Ramos (cell line): ENCODE measurements around the gene LRRC75A.

Experiments used
- in situ Hi-C: fragments of 300-500 bp; cut with MboI; formaldehyde crosslinking; loops from one replicate; pipeline ENCODE4 v1.14.3; 2022; ENCODE audit warnings: low sequenced_read_pairs; ENCODE audit not compliant: unreplicated experiment

The LRRC75A gene

DNA sequence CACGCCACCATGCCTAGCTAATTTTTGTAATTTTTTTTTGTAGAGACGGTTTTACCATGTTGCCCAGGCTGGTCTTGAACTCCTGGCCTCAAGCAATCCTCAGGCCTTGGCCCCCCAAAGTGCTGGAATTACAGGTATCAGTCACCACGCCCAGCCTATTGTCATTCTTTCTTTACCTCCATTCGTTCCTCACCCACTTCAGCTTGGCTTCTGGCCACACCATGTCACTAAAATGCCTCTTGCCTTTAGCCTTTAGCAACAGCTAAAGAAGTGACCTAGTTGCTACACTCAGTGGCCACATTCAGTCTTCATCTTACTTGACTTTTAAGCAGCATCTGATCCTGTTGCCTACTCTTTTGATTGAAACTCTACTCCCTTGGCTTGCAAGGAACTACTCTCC is 3.6 kb upstream of the LRRC75A start:
- in situ Hi-C loops: no loop called here

DNA sequence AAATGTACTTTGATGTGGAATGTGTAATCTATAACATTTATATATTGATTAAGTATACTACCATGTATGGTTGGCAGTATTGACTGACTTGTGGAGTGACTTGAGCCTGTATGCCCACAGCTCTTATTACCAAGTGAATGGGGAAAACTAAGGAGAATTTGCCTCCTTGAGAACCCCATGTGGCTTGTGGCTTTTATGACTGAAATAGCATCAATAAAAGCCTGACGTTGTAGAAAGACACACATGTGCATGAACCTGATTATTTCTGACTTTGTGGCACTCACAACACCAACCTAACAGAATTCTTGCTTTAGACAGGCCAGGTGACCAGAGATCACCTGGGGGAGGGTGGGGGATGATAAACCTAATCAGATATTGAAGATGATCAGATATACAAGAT is 2.1 kb upstream of the LRRC75A start:
- in situ Hi-C loops: no loop called here

DNA sequence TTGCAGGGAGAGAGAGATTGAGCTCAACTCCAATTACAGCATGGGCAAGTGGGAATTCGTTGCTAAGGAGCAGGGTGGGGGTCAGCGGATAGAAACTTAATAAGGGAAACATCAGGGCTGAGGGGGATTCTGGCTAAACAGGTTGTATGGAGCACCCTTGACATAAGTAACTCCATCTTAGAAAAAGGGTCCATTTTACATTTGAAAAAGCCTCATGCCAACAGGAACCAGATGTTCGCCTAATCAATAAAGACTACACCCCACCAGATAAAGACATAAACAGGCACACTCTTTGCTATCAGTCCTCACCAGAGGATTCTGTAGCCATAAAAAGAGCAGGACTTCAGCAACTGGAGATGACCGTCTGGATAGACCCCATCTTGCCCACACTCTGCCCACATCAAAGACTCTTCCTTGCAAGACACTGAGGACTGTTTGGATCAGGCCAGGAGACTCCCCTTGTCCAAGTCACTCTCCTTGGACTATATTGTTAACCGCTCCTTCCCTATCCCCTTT is 1.6 kb upstream of the LRRC75A start:
- in situ Hi-C loops: no loop called here

DNA sequence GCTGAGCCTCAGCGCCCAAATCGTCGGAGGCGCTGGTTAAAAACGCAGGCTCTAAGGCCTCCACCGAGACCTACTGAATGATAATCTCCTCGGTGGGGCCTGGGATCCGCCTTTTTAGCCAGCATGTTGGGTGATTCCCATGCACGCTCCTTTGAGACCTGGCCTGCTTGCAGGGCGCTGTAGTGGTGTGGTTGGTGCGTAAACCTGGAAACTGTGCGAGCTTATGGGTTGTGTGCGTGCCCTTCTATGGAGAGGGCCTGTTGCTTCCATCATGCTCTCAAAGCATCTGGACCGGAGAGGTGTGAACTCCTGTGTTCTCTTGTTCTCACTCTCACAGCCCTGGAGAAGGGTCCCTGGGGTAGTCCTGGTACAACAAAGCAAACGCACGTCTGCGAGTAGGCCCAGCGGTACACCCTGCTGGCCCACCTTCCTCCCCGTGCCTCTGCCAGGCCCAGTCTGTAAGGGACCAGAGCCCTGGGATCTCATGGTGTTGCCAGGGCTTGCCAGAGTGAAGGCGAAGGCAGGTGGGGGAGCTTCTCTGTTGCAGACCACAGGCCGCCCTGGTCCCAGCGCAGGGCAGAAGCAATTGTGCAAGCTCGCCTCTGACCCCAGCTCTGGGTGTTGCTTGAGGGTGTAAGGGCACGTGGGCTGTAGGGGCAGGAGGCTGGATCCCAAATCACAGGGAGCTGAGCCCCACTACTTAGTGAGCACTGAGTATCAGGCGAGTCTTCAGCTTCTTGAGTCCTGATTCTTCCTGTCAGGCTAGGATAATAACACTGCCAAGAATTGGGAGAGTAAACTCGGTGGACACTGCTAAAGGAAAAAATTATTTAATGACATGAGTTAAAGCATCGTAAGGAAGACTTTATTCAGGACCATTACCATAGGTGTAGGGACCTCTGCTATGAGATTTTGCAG is 879 bp upstream of the LRRC75A start:
- in situ Hi-C loops: no loop called here

DNA sequence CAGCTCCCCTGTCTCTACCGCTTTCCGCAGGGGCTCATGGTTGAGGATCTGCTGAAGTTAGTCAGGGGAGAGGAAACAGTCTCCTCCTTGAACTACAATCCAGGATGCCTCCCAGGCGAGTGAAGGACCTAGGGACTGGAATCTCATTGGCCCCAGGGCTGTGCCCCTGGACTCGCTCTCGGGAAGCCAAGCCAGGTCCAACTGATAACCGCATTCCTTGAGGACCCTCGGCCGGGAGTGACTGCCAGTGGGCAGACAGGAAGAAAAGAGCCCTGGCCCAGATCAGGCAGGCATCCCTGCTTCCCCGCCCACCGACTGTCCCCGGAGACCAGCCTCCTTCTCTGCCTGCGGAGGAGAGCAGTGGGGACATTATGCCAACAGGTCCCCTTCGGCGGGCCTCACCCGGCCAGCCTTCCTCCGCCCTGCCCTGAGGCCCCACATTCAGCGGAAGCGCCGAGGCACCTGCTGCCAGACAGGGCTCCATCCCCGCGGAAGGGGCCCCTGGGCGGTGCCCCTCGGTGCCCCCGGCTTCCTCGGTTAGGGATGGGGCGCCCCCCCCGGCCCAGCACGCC is 776 bp downstream of the LRRC75A start:
- in situ Hi-C loops: no loop called here

DNA sequence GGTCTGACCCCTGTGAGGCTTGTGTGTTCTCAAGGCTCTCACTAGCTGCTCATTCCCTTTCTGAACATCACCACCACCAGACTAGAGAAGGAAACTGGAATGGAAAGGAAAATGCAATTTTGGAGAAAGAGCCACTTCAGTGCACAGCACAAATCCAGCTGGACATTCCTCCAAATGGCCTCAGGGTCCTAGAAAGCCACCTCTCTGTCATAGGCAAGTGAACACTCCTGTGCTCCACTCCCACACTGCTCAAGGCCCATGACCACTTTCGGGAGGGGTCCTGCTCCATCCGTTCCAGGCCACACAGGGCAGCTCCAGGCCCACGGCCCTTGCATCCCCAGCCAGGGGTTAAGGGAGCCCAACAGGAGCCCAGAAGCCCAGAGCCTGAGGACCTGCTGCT is 2.6 kb downstream of the LRRC75A start:
- in situ Hi-C loops: no loop called here

DNA sequence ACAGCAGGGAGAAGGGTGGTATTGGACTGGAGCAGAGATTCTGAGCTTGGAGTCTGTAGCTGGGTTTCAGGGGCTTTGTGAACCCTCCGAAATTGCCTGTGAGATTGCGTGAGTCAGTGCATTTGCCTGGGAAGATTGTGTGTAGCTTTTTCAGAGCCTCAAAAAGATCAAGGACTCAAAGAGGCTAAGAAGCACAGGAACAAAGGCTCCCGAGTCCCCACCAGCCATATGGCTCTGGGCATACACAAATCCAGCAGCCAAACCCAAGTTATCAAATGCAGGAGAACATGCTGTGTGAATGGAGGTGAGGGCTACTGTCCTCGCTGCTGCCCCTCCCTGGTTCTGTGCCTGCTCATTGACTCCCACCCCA is 3.0 kb downstream of the LRRC75A start:
- in situ Hi-C loops: no loop called here

DNA sequence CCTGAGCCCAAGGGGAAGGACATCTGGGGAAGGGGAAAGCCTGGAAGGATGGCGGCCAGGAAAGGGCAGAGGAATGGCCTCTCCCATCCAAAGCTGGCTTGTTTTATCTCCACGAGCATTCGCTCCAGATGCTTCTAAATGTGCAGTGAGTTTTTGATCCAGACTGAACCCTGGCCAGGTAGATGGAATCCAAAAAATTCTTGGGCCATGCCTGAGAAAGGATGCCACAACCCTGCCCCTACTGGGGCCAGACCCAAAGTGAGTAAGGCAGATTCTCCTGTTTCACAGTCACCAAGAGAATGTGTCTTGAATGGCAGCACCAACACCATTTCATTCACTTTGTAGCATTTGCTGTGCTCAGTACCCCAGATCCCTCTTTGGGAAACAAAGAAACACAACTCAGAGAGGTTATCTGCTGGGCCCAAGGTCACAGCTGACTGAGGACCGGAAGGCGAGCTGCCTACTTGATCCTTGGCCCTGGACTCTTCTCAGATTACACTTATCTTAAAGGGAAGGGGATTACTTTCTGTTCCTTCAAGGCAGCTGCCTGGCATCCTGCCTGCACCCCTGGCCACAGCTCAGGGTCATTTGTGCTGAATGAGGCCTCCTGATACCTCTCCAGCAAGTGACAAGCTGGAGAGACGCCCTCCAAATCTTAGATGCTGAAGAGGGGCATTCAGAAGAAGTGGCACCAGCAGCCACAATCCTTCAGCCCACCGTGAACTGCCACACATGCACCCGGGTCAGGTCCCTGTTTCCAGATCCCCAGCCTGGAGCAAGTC is 3.6 kb downstream of the LRRC75A start:
- in situ Hi-C loops: no loop called here

DNA sequence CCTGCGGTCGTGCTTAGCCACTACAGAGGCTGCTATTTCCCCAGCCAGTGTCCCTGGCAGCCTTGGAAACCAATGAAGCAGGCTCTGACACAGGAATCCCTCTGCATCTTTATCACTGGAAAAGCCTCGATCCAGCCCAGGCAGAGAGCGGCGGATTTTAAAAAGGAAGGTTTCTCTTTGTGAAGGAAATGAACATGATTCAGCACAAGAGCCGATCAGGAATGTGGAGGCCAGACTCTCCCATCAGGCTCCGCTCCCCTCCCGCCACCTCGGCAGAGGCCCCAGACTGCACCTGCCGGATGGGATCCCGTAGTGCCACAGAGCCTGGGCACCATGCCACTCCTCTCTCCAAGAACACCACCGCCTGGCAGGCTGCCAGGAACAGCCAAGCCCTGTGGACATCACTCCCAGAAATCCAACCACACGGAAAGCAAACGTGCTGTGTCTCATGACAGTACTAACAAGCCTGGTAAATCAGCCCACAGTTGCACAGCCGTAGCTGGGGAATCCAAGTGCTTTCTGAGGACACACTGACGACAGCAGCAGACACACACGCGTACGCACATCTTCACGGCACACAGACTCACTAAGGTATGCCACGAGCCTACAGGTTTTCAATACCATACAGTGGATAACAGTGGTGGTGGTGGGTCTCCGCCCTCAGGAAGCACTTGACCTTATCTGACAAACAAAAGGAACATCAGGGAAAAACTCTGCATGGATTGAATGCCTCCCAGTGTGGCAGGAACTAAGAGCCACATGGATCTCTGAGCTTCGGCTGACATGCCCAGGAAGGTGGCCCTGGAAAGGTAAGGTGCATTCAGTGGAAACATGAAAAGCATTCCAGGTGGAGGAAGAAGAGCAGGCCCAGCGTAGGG is 5.4 kb downstream of the LRRC75A start:
- in situ Hi-C loops: no loop called here

DNA sequence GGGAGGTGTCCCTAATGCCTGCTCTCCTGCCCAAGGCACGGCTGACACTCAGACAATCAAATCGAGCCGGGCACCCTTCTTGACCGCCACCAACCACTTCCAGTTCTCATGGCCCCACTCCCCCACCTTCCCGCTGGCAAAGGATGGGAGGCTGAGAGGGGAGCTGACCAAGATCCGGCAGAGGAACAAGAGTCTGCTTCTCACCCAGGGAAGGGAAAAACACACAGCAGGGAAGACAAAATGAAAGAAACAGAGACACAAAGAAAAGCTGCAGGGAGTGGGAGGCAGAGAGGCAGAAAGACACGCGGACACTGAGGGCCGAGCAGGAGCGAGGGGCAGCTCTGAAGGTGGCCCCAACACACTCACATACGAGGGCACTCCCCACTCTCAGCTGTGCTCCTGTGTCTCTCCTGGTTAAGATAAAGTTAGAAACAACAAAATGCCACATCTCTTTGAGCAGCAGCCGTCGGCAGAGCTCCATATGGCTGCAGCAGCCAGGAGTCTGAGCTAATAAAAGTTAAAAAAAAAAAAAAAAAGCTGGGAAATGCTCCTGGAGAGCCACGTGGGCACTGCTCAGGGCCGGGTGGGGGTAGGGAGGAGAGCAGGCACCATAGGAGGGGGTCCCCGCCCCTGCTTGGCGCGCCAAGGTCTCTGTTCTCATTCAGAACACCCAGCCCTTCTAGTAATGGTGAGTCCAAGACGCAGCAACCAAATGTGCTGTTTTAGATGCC is 7.4 kb downstream of the LRRC75A start:
- in situ Hi-C loops: no loop called here

DNA sequence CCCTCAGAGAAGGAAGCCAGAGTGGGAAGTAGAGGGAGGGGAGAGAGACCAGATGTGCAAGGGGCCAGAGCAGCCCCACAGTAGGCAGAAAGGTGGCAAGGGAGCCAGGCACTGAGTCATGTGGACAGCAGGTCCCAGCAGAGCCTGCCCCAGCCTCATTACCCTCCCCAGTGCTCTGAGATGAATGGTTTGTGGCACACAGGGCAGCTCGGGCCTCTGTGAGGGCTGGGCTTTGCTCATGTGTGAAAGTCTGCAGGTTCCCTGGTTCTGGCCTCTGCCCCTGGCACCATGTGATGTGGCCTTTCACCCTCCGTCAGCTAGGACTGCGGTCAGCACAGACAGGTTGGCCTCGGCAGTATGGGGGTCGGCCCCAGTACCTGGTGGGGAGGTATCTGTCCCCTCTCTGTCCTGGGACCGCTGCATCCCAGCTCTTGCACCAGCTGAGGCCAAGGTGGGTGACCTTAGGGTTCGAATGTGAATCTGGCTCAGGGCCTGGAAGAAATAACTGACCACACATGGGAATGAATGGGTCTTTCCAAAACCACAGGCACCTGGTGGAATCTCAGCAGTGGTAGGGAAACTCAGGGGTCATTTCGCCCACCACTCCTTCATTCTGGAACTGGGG is 8.9 kb downstream of the LRRC75A start:
- in situ Hi-C loops: no loop called here

DNA sequence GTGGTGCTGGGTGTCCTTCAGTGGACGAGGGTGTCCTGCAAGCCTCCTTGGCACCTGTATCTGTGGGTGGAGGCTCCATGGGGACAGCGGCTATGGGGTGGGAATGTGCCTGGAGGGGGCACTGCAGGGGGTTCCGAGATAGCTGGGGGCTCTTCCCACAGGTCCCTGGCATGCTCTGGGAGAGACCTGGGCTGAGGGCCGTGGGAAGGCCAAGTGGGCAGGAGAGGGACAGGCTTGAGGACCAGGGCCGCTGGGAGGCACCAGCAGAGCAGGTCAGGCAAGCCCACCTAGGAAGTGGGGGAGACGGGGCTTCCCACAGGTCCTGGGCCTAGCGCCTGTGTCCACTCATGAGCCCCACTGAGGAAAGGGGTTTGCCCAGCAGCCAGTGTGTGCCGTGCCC is 9.7 kb downstream of the LRRC75A start:
- in situ Hi-C loops: no loop called here

DNA sequence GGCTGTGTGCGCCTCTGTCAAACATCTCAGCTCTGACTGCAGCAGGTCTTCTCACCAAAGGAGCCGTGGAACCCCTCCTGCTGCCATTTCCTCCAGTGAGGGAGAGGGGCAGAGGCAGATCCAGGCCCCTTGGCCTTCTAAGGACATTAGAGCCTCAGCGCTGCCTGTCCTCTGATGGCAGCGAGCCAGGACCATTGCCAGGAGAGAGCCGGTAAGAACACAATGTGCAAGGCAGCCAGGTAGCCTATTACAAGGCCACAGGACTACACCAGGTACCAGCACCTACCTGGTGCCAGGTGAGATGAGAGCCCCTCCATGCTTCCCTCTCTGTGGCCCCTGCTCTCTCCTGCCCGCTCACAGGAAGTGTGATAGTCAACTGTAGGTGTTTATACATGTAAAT is 11.0 kb downstream of the LRRC75A start:
- in situ Hi-C loops: no loop called here

DNA sequence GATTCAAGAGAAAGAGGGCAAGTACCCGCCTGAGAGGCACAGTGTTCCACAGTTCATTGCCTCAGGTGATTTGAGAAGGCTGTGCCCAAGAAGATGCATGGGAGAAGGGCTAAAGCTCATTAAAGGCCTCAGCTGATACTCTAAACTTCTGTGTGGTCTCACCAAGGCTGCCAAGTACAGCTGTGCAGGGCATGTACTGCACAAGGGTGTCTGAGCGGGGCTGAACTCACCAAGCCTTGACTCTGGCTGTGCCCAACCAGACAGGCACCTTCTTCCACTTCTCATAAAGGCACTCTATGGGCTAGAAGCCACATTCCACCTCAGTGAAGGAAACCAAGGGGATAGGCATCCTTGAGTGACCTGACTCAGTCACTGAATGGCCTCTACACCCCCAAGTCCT is 12.7 kb downstream of the LRRC75A start:
- in situ Hi-C loops: no loop called here

DNA sequence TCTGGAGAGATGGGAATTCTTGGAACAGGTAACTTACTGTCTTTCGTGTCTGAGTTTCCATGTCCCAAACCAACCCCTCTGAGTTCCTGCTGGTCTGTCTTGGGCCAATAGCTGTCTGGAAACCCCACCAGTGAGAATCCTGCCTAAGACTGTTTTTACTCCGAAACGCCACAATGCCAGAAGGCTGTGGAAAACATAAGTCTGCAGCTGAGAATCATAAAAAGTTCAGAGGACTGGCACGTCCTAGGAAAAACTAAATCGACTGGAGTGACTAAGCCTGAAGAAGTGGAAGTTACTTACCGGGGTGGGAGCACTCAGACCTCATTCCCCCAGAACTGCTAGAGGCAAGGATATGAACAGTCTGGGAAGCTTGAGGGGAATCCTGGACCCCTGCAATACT is 13.3 kb downstream of the LRRC75A start:
- in situ Hi-C loops: no loop called here

DNA sequence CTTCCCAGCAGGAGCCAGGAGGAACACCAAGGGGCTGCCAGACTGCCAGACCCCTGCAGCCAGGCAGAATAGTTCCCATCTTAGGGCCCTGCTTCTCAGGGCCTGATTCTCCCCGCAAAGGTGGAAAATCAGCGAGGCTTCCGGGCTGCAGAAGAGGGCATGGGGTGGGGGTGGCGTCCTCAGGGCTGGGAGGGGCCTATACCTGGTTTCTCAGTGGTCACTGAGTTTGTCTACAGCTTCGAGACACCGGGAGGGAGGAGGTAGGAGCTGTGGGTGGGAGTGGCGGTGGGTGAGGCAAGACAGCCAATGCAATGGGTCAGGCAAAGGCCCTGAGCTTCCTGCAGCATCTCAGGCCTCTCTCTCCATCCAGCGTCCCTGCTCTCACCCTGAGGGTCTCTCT is 14.3 kb downstream of the LRRC75A start:
- in situ Hi-C loops: no loop called here

DNA sequence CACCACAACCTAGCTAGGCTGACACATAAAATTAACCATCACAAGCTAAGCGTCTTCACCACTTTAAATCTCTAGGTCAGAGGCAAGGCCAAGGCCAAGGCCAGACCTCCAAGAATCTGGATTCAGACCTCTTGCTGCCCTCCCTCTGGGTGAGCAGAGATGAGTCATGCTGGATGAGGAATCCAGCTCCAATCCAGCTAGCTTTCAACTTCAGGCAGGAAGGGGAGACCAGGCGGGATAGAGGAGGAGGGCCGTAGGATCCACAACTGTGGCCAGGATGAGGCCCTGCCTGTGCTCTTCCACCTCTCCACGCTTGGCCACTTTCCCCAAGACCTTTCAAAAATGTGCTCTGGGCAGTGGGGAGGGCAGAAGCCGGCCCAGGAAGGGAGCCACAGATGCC is 14.7 kb downstream of the LRRC75A start:
- in situ Hi-C loops: no loop called here

DNA sequence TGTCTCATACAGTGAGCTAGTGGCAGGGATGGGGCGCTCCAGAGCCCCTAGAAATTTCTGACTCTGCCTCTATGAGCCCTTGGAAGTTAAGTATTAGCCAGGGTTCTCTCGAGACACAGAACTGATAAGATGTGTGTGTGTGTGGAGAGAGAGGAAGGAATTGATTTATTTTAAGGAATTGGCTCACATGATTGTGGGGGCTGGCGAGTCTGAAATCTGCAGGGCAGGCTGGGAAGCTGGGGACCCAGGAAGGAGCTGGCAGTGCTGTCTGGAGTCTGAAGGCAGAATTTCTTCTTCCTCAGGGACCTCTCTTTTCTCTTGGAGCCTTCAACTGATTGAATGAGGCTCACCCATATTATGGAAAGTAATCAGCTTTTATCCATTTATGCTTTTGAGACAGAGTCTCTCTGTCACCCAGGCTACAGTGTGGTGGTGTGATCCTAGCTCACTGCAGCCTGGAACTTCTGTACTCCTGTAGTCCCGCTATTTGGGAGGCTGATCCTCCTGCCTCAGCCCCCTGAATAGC is 16.8 kb downstream of the LRRC75A start:
- in situ Hi-C loops: no loop called here
